ENCODE results near the gene CRTC3. TPM values are rescaled to one million over a fixed set of nuclear protein-coding genes. Genes with fewer than 3 reads are reported as not detected.

CRTC3 gene
- total RNA-seq, 2 experiments from 2014 or later = 27.1 to 28.7 TPM

DNA sequence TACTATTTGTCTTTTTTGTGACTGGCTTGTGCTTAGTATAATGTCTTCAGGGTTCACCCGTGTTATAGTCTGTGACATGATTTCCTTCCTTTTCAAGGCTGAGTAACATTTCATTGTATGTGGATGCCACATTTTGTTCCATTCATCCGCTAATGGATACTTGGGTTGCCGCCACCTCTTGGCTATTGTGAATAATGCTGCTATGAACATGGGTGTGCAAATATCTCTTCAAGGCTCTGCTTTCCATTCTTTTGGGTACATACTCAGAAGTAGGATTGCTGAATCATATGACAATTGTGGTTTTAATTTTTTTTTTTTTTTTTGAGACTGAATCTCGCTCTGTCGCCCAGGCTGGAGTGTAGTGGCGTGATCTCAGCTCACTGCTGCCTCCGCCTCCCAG is 15.4 kb downstream of the CRTC3 start:
- H3K27me3 Mint-ChIP-seq = no peaks in the 10 kb centered on the region
- H3K36me3 Mint-ChIP-seq (ENCODE audit: low read depth) = peaks cover 44% of the 10 kb centered on the region
- ATAC-seq = peak; percentile 56
- ChIA-PET CTCF (no interaction called here), POLR2A (no interaction called here)
- intact Hi-C loops (cut with micrococcal nuclease) = no loop called here
- H3K4me1 Mint-ChIP-seq (ENCODE audit: low read depth) = peaks cover 56% of the 10 kb centered on the region
- H3K4me3 Mint-ChIP-seq = no peak overlapping the region
- H3K27ac Mint-ChIP-seq = no peak overlapping the region
- TF ChIP-seq, protein P1, sequence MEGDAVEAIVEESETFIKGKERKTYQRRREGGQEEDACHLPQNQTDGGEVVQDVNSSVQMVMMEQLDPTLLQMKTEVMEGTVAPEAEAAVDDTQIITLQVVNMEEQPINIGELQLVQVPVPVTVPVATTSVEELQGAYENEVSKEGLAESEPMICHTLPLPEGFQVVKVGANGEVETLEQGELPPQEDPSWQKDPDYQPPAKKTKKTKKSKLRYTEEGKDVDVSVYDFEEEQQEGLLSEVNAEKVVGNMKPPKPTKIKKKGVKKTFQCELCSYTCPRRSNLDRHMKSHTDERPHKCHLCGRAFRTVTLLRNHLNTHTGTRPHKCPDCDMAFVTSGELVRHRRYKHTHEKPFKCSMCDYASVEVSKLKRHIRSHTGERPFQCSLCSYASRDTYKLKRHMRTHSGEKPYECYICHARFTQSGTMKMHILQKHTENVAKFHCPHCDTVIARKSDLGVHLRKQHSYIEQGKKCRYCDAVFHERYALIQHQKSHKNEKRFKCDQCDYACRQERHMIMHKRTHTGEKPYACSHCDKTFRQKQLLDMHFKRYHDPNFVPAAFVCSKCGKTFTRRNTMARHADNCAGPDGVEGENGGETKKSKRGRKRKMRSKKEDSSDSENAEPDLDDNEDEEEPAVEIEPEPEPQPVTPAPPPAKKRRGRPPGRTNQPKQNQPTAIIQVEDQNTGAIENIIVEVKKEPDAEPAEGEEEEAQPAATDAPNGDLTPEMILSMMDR (IDR thresholded peaks at IDR 0.05) = no peak
- no peak for DNase-seq
- no peaks in the 10 kb centered on the region for H3K9me3 Mint-ChIP-seq

DNA sequence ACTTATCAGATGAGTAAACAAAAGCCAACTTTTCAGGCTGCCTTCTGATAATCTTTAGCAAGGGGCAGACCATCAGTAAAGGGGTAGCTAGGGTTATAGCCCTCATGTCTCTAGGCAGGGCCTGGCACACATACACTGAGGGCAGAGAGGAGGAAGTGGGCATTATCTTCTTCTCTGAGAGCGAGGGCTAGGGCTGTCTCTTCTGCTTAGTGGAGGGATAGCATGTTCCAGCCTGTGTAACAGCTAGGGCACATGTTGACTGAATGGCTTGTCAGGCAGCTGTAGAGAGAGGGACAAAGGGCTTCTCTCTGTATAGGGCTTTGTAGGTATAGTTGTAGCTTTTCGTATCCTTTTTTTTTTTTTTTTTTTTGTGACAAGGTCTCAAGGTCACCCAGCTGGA is 17.8 kb downstream of the CRTC3 start:
- Mint-ChIP-seq H3K27me3 (no peaks in the 10 kb centered on the region), H3K4me3 (no peak overlapping the region), H3K4me1 (ENCODE audit: low read depth) (peaks cover 51% of the 10 kb centered on the region), H3K9me3 (no peaks in the 10 kb centered on the region), H3K27ac (peak overlapping the region; percentile 63), H3K36me3 (ENCODE audit: low read depth) (peaks cover 38% of the 10 kb centered on the region)
- TF ChIP-seq, protein P1 (IDR thresholded peaks at IDR 0.05) = no peak
- no peak for DNase-seq
- POLR2A ChIA-PET = no interaction called here
- ATAC-seq = peak; percentile 52
- CTCF ChIA-PET = interaction anchor here (0.9 kb wide), 1 partner anchor 8 kb away, joined by 3 read pairs; no protein-coding TSS in a partner anchor
- intact Hi-C loops (cut with micrococcal nuclease) = no loop called here

DNA sequence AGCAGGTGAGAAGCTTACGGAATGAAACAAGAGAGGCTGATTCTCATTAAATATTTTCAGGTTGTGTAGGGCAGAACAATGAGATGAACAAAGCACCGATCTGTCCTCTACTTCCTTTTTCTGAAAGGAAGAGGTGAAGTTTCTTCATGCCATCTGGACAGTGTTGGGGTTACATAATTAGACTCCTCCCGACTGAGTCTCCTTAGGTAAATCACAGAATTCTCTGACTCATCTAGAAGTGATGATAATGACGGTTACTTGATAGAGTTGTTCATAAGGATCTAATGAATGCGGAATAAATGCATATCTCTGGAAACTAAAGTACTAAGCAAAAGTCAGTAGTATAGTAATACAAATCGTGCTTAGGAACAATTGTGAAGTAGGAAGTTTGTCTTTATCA is 21.2 kb downstream of the CRTC3 start:
- no peak overlapping the region for H3K27ac Mint-ChIP-seq
- intact Hi-C loops (cut with micrococcal nuclease) = no loop called here
- H3K9me3 Mint-ChIP-seq = no peaks in the 10 kb centered on the region
- ChIA-PET POLR2A (no interaction called here), CTCF (interaction anchor here (1.1 kb wide), 1 partner anchor 20 kb away, joined by 3 read pairs; no protein-coding TSS in a partner anchor)
- peaks cover 34% of the 10 kb centered on the region for H3K4me1 Mint-ChIP-seq (ENCODE audit: low read depth)
- H3K36me3 Mint-ChIP-seq (ENCODE audit: low read depth) = peaks cover 21% of the 10 kb centered on the region
- TF ChIP-seq, protein P1 (IDR thresholded peaks at IDR 0.05) = no peak
- no peaks in the 10 kb centered on the region for H3K27me3 Mint-ChIP-seq
- no peak for ATAC-seq
- H3K4me3 Mint-ChIP-seq = no peak overlapping the region
- DNase-seq = no peak

DNA sequence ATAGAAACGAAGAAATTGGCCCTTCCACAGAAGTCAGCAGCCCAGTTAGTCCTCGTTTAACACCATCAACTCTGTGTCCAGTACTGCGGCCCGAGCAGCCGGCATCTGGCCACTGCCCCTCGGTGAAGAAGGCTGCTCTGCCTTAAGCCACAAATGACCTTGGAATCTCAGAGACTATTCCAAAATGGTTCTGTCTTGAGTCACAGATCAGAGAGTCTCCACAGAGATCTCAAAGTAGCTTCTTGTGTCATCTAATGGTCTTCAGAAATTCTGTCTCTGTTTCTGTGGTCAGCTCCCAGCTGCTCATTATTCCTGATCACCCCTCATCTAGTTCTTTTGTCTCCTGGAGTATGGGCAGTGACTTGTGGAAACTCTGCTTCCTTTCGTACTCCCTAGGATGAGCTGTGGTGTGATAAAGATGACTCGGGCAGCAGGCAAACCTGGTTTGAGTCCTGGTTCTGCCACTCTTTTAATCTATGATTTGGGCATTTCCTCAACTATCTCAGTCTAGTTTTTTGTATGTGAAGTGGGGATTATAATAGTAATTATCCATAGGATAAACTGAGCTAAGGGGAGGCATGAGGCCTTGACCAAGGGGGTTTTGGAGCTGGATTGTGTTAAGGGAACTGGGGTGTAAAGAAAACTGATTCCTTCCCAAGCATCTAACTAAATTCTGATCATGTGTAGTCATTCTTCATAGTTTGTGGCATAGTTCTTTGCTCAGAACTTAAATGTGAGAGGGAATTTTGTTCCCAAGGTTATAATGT is 22.6 kb downstream of the CRTC3 start:
- intact Hi-C loops (cut with micrococcal nuclease) = no loop called here
- H3K27ac Mint-ChIP-seq = no peak overlapping the region
- H3K4me3 Mint-ChIP-seq = no peak overlapping the region
- TF ChIP-seq, protein P1 (IDR thresholded peaks at IDR 0.05) = no peak
- DNase-seq (no peak), ATAC-seq (no peak)
- ChIA-PET CTCF (interaction anchor here (1.2 kb wide), 1 partner anchor 9 kb away, joined by 3 read pairs; no protein-coding TSS in a partner anchor), POLR2A (no interaction called here)
- peaks cover 17% of the 10 kb centered on the region for H3K36me3 Mint-ChIP-seq (ENCODE audit: low read depth)
- no peaks in the 10 kb centered on the region for H3K27me3 Mint-ChIP-seq
- H3K4me1 Mint-ChIP-seq (ENCODE audit: low read depth) = peaks cover 37% of the 10 kb centered on the region
- H3K9me3 Mint-ChIP-seq = no peaks in the 10 kb centered on the region

DNA sequence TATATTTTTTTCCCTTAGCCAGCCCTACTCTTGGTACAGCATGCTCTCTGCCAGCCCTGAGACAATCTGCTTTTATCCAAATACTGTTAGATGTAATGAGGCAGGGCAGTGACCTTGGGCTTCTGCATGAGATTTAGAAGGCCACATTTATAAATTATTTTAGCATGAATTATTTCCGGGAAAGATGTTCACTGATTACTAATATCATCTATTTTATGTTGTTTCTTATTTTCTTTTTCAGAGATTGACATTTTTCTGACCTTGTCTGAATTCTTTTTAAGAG is 23.1 kb downstream of the CRTC3 start:
- POLR2A ChIA-PET = no interaction called here
- Mint-ChIP-seq H3K27ac (no peak overlapping the region), H3K27me3 (no peaks in the 10 kb centered on the region), H3K36me3 (ENCODE audit: low read depth) (peaks cover 14% of the 10 kb centered on the region), H3K4me1 (ENCODE audit: low read depth) (peaks cover 37% of the 10 kb centered on the region), H3K9me3 (no peaks in the 10 kb centered on the region), H3K4me3 (no peak overlapping the region)
- intact Hi-C loops (cut with micrococcal nuclease) = no loop called here
- no peak for DNase-seq
- no peak for ATAC-seq
- CTCF ChIA-PET = interaction anchor here (1.2 kb wide), 1 partner anchor 9 kb away, joined by 3 read pairs; no protein-coding TSS in a partner anchor
- TF ChIP-seq, protein P1 (IDR thresholded peaks at IDR 0.05) = no peak

Measured in activated CD8-positive, alpha-beta T cell treated with anti-CD3 and anti-CD28 coated beads for 36 hours (primary cell).